ENCODE measurements around the gene RDH13.
"Not testable (repeated sequence)": the region's sequence is repeated elsewhere in the genome, so short reads cannot be mapped to it uniquely, and the experiment has no call there.

RDH13 gene

DNA sequence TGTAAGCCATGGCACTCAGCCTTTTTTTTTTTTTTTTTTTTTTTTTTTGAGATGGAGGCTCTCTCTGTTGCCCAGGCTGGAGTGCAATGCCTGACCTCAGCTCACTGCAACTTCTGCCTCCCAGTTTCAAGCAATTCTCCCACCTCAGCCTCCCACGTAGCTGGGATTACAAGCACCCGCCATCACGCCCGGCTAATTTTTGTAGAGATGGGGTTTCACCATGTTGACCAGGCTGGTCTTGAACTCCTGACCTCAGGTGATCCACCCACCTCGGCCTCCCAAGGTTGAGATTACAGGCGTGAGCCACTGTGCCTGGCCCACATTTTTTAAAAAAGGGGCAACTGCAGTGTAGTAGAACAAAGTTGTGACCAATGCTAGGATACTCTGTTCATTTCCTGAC is 25.3 kb downstream of the RDH13 start:
- not testable (repeated sequence) for DNase-seq (ENCODE audit: low spot score); H3K9me3 Mint-ChIP-seq; H3K27me3 Mint-ChIP-seq (ENCODE audit: low read depth); H3K27ac Mint-ChIP-seq; H3K4me3 Mint-ChIP-seq
- Mint-ChIP-seq H3K36me3 (ENCODE audit: low read depth) (peaks cover 12% of the 10 kb centered on the region), H3K4me1 (ENCODE audit: low read depth) (peaks cover 18% of the 10 kb centered on the region)

DNA sequence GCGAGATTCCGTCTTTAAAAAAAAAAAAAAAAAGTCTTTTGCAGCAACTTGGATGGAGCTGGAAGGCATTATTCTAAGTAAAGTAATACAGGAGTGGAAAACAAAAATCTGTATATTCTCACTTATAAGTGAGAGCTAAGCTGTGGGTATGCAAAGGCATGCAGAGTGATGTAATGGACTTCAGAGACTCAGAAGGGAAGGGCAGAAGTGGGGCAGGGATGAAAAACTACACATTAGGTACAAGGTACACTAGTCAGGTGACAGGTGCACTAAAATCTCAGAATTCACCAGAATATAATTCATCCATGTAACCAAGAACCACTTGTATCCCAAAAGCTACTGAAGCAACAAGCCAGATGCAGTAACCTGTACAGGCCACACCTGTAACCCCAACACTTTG is 26.9 kb downstream of the RDH13 start:
- no peaks in the 10 kb centered on the region for H3K9me3 Mint-ChIP-seq
- H3K4me3 Mint-ChIP-seq, result no peak overlapping the region
- peaks cover 2% of the 10 kb centered on the region for H3K4me1 Mint-ChIP-seq (ENCODE audit: low read depth)
- H3K27me3 Mint-ChIP-seq (ENCODE audit: low read depth), result no peaks in the 10 kb centered on the region
- H3K36me3 Mint-ChIP-seq (ENCODE audit: low read depth), result peaks cover 3% of the 10 kb centered on the region
- DNase-seq (ENCODE audit: low spot score), result no peak
- H3K27ac Mint-ChIP-seq, result no peak overlapping the region

DNA sequence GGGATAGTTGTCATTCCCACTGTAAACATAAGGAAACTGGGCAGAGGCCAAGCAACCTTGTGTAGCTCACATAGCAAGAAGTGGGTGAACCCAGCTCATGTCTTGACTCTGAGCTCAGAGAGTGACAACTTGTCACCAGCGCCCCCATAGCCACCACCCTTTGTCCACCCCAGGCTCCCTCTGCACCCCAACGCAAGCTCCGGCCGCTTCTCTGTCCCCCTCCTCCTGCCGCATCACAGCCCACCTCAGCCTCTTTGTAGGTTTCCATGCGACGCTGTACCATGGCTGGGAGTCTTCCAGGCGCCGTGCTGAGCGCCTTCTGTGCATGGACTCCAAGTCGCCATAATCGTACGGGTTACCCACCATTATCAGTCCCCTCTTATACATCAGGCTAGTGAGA is 28.2 kb downstream of the RDH13 start:
- no peaks in the 10 kb centered on the region for H3K27me3 Mint-ChIP-seq (ENCODE audit: low read depth)
- H3K9me3 Mint-ChIP-seq, result no peaks in the 10 kb centered on the region
- no peak overlapping the region for H3K27ac Mint-ChIP-seq
- no peak for DNase-seq (ENCODE audit: low spot score)
- peaks cover under 1% of the 10 kb centered on the region for H3K36me3 Mint-ChIP-seq (ENCODE audit: low read depth)
- H3K4me3 Mint-ChIP-seq, result no peak overlapping the region
- H3K4me1 Mint-ChIP-seq (ENCODE audit: low read depth), result peaks cover under 1% of the 10 kb centered on the region

DNA sequence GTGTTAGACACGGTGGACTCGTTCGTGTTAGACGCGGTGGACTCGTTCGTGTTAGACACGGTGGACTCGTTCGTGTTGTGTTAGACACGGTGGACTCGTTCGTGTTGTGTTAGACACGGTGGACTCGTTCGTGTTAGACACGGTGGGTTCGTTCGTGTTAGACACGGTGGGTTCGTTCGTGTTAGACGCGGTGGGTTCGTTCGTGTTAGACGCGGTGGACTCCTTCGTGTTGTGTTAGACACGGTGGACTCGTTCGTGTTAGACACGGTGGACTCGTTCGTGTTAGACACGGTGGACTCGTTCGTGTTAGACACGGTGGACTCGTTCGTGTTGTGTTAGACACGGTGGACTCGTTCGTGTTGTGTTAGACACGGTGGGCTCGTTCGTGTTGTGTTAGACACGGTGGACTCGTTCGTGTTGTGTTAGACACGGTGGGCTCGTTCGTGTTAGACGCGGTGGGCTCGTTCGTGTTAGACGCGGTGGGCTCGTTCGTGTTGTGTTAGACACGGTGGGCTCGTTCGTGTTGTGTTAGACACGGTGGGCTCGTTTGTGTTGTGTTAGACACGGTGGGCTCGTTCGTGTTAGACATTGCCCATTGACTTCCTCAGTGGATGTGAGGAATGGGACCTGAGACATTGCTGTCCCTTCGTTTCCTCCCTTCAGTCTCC is 29.8 kb downstream of the RDH13 start:
- H3K4me3 Mint-ChIP-seq; H3K4me1 Mint-ChIP-seq (ENCODE audit: low read depth); H3K36me3 Mint-ChIP-seq (ENCODE audit: low read depth); H3K9me3 Mint-ChIP-seq; H3K27ac Mint-ChIP-seq; H3K27me3 Mint-ChIP-seq (ENCODE audit: low read depth); DNase-seq (ENCODE audit: low spot score): not testable (repeated sequence)

DNA sequence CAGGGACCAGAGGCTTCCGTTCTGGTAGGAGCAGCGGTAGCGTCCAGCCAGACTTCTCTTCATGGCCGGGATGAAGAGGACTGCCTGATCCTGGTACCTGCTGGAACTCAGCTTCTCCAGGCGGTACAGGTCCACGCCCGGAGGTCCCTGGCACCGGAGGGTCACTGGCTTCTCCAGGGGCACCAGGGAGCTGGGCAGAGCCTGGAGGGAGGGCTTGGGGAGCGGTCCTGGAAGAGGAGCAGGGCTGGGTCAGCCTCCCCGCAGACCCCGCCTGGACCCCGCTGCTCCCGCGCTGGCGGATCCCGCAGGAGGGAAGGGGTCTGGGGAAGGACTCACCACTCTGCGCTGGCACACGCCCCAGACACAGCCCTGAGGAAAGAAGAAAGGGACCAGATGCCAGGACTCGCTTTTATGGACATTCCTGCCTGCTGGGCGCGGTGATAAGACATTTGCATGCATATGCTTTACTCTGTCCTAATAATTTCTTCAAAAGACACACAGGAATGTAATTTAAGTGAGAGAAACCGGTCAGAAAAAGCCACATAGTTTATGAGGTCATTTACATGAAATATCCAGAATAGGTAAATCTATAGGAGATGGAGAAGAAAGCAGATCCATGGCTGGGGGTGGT is 30.7 kb downstream of the RDH13 start:
- Mint-ChIP-seq H3K27ac (no peak overlapping the region), H3K36me3 (ENCODE audit: low read depth) (no peaks in the 10 kb centered on the region), H3K9me3 (peaks cover 6% of the 10 kb centered on the region), H3K4me3 (no peak overlapping the region), H3K4me1 (ENCODE audit: low read depth) (no peaks in the 10 kb centered on the region), H3K27me3 (ENCODE audit: low read depth) (no peaks in the 10 kb centered on the region)
- no peak for DNase-seq (ENCODE audit: low spot score)

DNA sequence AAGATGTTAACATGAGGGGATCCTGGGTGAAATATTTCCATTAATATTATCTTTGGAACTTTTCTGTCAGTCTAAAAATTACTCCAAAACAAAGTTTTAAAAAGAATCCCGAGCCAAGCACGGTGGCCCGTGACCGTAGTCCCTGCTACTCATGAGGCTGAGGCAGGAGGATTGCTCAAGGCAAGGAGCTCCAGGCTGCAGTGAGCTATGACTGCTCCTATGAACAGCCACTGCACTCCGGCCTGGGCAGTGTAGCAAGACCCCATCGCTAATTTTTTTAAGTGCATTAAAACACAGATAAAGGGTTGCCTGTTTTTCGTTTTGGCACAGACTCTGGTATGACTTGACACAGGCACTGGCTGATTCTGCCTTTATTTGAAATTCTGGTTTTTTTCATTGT is 31.8 kb downstream of the RDH13 start:
- Mint-ChIP-seq H3K9me3 (peaks cover 8% of the 10 kb centered on the region), H3K36me3 (ENCODE audit: low read depth) (no peaks in the 10 kb centered on the region), H3K4me1 (ENCODE audit: low read depth) (no peaks in the 10 kb centered on the region), H3K27me3 (ENCODE audit: low read depth) (no peaks in the 10 kb centered on the region), H3K4me3 (no peak overlapping the region), H3K27ac (no peak overlapping the region)
- no peak for DNase-seq (ENCODE audit: low spot score)

DNA sequence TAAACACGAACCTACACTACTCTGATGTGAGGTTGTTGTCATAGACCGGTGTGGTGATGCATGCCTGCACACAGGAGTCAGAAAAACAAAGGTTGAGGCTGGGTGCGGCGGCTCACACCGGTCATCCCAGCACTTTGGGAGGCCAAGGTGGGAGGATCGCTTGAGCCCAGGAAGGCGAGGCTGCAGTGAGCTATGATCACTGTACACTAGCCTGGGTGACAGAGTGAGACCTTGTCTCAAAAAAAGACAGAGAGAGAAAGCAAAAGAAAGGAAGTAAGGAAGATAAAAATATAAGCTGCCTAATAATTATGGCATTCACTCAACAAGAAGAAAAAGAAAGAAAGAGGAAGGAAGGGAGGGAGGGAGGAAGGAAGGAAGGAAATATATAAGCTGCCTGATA is 34.2 kb downstream of the RDH13 start:
- Mint-ChIP-seq H3K4me3 (no peak overlapping the region), H3K9me3 (peaks cover 23% of the 10 kb centered on the region), H3K27me3 (ENCODE audit: low read depth) (no peaks in the 10 kb centered on the region), H3K27ac (no peak overlapping the region), H3K4me1 (ENCODE audit: low read depth) (no peaks in the 10 kb centered on the region), H3K36me3 (ENCODE audit: low read depth) (peaks cover 11% of the 10 kb centered on the region)
- no peak for DNase-seq (ENCODE audit: low spot score)

DNA sequence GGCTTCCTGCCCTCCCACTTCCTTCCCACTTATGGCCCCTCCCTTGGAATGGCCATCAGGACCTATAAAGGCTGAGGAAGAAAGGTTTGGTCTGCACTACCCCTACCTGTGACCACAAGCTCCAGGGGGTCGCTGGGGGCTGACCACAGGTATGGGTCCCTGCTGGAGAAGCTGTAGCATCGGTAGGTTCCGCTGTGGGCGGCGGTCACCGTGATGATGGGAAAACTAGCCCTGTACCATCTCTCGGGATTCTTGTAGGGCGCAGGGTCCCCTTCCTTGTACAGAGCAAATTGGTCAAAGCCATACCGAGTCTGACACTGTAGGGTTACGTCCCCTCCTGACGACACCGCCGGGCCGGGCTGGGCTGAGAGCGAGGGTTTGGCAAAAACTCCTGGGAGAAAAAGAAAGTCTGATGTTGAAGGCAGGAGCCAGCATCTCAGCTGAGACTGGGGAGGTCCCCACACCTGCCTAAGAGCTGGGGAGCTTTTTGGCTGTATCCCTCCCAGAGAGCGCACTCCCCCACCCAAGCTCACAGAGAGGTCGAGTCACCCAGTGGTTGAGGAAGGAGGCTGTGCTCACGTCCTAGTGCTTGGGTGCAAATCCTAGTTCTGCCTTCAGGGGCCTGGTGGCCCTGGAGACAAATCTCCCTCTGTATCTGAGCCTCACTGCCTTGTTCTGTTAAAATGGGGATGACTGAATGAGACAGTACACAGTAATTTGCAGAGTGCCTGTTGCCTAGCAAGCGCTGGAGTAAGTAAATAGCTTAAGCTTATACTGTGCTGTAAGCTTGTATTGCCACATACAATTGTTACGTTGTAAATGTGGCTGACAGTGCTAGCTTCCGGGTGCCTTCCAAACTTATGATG is 35.2 kb downstream of the RDH13 start:
- Mint-ChIP-seq H3K4me1 (ENCODE audit: low read depth) (no peaks in the 10 kb centered on the region), H3K9me3 (peaks cover 28% of the 10 kb centered on the region), H3K27ac (peak overlapping the region; percentile 45), H3K4me3 (no peak overlapping the region), H3K36me3 (ENCODE audit: low read depth) (peaks cover 15% of the 10 kb centered on the region), H3K27me3 (ENCODE audit: low read depth) (no peaks in the 10 kb centered on the region)
- DNase-seq (ENCODE audit: low spot score), result no peak

DNA sequence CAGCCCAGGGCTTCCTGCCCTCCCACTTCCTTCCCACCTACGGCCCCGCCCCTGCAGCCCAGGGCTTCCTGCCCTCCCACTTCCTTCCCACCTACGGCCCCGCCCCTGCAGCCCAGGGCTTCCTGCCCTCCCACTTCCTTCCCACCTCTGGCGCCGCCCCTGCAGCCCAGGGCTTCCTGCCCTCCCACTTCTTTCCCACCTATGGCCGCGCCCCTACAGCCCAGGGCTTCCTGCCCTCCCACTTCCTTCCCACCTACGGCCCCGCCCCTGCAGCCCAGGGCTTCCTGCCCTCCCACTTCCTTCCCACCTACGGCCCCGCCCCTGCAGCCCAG is 35.8 kb downstream of the RDH13 start:
- not testable (repeated sequence) for H3K4me1 Mint-ChIP-seq (ENCODE audit: low read depth); H3K27me3 Mint-ChIP-seq (ENCODE audit: low read depth); H3K4me3 Mint-ChIP-seq; DNase-seq (ENCODE audit: low spot score); H3K27ac Mint-ChIP-seq
- Mint-ChIP-seq H3K9me3 (peaks cover 32% of the 10 kb centered on the region), H3K36me3 (ENCODE audit: low read depth) (peaks cover 17% of the 10 kb centered on the region)

DNA sequence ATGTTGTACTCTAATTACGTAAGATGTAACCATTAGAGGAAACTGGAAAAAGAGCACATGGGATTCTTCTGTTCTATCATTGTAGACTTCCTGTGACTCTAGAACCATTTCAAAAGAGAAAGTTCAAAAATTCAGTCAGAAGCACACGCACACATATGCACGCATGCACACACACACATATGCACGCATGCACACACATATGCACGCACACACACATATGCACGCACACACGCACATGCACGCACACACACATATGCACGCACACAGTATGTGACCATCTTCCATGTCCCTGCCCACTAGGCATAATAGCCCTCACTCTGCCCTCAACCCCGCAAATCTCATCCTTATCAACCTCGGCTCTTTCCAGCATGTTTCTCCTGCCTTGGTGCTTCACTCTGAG is 38.8 kb downstream of the RDH13 start:
- Mint-ChIP-seq H3K4me1 (ENCODE audit: low read depth) (no peaks in the 10 kb centered on the region), H3K9me3 (peaks cover 41% of the 10 kb centered on the region), H3K27me3 (ENCODE audit: low read depth) (no peaks in the 10 kb centered on the region), H3K4me3 (no peak overlapping the region), H3K36me3 (ENCODE audit: low read depth) (peaks cover 23% of the 10 kb centered on the region), H3K27ac (no peak overlapping the region)
- DNase-seq (ENCODE audit: low spot score), result no peak

DNA sequence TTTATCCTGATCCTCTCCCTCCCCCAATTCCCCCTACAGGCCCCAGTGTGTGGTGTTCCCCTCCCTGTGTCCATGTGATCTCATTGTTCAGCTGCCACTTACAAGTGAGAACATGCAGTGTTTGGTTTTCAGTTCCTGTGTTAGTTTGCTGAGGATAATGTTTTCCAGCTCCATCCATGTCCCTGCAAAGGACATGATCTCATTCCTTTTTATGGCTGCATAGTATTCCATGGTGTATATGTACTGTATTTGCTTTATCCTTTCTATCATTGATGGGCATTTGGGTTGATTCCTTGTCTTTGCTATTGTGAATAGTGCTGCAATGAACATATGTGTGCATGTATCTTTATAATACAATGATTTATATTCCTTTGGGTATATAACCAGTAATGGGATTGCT is 42.6 kb downstream of the RDH13 start:
- peaks cover 29% of the 10 kb centered on the region for H3K9me3 Mint-ChIP-seq
- H3K27me3 Mint-ChIP-seq (ENCODE audit: low read depth); DNase-seq (ENCODE audit: low spot score); H3K27ac Mint-ChIP-seq; H3K4me1 Mint-ChIP-seq (ENCODE audit: low read depth); H3K4me3 Mint-ChIP-seq: not testable (repeated sequence)
- peaks cover 28% of the 10 kb centered on the region for H3K36me3 Mint-ChIP-seq (ENCODE audit: low read depth)

DNA sequence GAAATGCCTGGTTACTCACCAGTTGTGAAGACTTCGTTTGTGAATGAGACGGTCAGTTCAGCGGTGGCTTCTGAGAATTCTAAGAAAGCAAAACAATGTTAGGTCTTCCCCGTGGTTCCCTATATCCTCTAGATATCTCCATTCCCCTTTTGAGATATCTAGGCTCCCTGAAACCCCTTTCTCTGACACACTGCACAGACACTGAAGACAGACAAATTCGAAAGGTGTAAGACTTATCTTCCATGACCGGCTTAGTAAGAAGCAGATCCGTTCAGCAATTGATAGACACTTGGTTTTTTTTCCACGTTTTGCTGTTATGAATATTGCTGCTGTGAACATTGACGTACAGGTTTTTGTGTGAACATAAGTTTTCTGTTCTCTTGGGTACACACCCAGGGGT is 44.3 kb downstream of the RDH13 start:
- Mint-ChIP-seq H3K27me3 (ENCODE audit: low read depth) (no peaks in the 10 kb centered on the region), H3K36me3 (ENCODE audit: low read depth) (peaks cover 17% of the 10 kb centered on the region), H3K4me3 (no peak overlapping the region), H3K9me3 (peaks cover 20% of the 10 kb centered on the region), H3K4me1 (ENCODE audit: low read depth) (peaks cover 2% of the 10 kb centered on the region), H3K27ac (no peak overlapping the region)
- no peak for DNase-seq (ENCODE audit: low spot score)

DNA sequence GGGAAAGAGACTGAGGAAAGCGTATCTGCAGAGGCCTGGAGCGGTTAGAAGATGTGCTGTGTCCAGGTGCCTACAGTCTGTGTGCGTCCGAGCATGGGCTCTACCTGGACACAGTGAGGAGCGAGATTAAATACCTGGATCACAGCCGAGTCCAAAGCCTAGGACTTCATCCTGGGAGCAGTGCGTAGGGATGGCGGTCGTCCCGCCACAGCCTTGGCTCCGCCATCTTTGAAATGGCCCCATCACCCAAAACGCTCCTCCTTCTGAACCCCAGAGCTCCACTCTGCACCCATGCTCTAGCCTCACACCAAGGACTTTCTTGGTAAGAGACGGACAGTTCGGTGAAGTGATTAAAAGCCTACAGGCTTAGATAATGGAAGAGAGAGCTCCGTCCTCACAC is 44.7 kb downstream of the RDH13 start:
- no peaks in the 10 kb centered on the region for H3K27me3 Mint-ChIP-seq (ENCODE audit: low read depth)
- H3K9me3 Mint-ChIP-seq, result peaks cover 17% of the 10 kb centered on the region
- no peak overlapping the region for H3K4me3 Mint-ChIP-seq
- H3K4me1 Mint-ChIP-seq (ENCODE audit: low read depth), result peaks cover 2% of the 10 kb centered on the region
- no peak for DNase-seq (ENCODE audit: low spot score)
- H3K27ac Mint-ChIP-seq, result no peak overlapping the region
- H3K36me3 Mint-ChIP-seq (ENCODE audit: low read depth), result peaks cover 14% of the 10 kb centered on the region

DNA sequence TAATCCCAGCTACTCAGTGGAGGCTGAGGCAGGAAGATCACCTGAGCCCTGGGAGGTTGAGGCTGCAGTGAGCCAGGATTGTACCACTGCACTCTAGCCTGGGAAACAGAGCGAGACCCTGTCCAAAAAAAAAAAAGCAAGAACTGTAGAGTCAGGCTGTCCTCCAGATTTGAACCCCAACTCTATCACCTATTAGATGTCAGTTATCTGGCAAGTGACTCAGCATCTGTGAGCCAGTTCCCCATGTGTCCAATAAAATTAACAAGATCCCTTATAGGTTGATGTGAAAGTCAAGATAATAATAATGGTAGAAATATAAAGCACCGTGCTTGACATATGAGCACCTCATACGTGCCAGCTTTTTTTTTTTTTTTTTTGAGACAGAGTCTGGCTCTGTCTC is 46.9 kb downstream of the RDH13 start:
- Mint-ChIP-seq H3K27me3 (ENCODE audit: low read depth) (no peaks in the 10 kb centered on the region), H3K27ac (no peak overlapping the region), H3K4me3 (no peak overlapping the region), H3K9me3 (peaks cover 11% of the 10 kb centered on the region), H3K4me1 (ENCODE audit: low read depth) (peaks cover 4% of the 10 kb centered on the region), H3K36me3 (ENCODE audit: low read depth) (peaks cover 16% of the 10 kb centered on the region)
- no peak for DNase-seq (ENCODE audit: low spot score)
